Subcutaneous abdominal adipose tissue (tissue), 5 donors: ENCODE data around the gene CNIH2.

Source experiments
- H3K27ac ChIP-seq: one replicate; pipeline ENCODE4 v1.7.0; 2013; ENCODE audit warnings: low read depth, mild to moderate bottlenecking, inconsistent platforms, low read length, moderate library complexity
- H3K27me3 ChIP-seq, 5 donors: one replicate each; pipeline ENCODE4 v1.7.0; 2013; ENCODE audit warnings: low read length in 5 of 5, inconsistent platforms in 1 of 5; ENCODE audit not compliant: control insufficient read depth in 5 of 5, insufficient read depth in 4 of 5
- H3K36me3 ChIP-seq, 5 donors: one replicate each; pipeline ENCODE4 v1.7.0; 2013; ENCODE audit warnings: low read length in 5 of 5; ENCODE audit not compliant: control insufficient read depth in 5 of 5, insufficient read depth in 5 of 5
- H3K4me1 ChIP-seq, 5 donors: one replicate each; pipeline ENCODE4 v1.7.0; 2013; ENCODE audit warnings: low read length in 5 of 5, mild to moderate bottlenecking in 3 of 5, moderate library complexity in 1 of 5; ENCODE audit not compliant: control insufficient read depth in 5 of 5, insufficient read depth in 5 of 5
- H3K4me3 ChIP-seq, 5 donors: one replicate each; pipeline ENCODE4 v1.7.0; 2013; ENCODE audit warnings: low read length in 5 of 5, low read depth in 1 of 5
- H3K9ac ChIP-seq, 5 donors: one replicate each; pipeline ENCODE4 v1.7.0; 2013; ENCODE audit warnings: low read length in 5 of 5, mild to moderate bottlenecking in 4 of 5, moderate library complexity in 3 of 5
- H3K9me3 ChIP-seq, 5 donors: one replicate each; pipeline ENCODE4 v1.7.0; 2013; ENCODE audit warnings: low read length in 5 of 5; ENCODE audit not compliant: control insufficient read depth in 5 of 5
- donor health status: healthy.
- donor health status: healthy.
- donor health status: healthy.
- donor health status: healthy.
- donor health status: healthy.

CNIH2 gene

DNA sequence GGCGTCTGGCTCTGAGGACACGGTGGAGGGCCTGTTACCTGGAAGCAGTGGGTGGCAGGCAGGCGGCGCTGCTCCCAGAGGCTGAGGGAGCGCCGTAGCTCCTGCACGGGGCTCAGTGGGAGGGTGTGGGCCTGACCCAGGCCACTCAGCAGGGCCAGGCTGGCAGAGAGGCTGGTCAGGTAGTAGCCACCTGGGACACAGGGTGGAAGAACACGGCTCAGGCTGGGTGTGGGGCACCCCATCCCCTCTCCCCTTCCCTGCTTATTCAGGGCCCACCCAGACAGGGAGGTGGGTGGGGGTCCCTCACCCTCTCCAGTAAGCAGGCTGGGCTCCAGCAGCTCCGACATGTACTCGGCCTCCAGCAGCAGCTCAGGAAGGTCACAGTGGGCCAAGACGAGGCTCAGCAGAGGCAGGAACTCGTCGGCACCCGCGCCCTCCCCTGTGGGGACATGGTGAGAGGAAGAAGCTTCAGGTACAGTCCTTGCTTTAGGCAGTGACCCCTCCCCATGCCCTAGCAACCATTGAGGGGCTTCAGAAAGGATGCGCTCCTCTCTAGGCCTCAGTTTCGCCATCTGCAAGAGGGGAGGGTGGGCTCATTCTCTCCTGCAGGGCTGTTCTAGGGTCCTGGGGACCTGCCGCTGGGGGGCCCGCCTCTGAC is 55.4 kb downstream of the CNIH2 start:
- H3K27ac ChIP-seq: no peak overlapping the region
- peaks cover 0 to 29% (median 21%) of the 10 kb centered on the region in 5 donors for H3K36me3 ChIP-seq
- no peak overlapping the region for H3K9ac ChIP-seq
- no peaks in the 10 kb centered on the region for H3K9me3 ChIP-seq
- H3K27me3 ChIP-seq: peaks cover 0 to 7% (median 0%) of the 10 kb centered on the region in 5 donors
- peaks cover 3 to 34% (median 26%) of the 10 kb centered on the region in 5 donors for H3K4me1 ChIP-seq
- no peak overlapping the region for H3K4me3 ChIP-seq
